ENCODE measurements around the gene ELK4.

The ELK4 gene

GRCh38 chr1:205595435-205595834 is 36.4 kb downstream of the ELK4 start:
- DNase-seq (ENCODE audit: low spot score) = peak; percentile 68

GRCh38 chr1:205594846-205595245 is 37.0 kb downstream of the ELK4 start:
- DNase-seq (ENCODE audit: low spot score) = peak; percentile 35

- DNase-seq (ENCODE audit: low spot score) = no peak
Observed at GRCh38 chr1:205593967-205594366, 37.8 kb downstream of the ELK4 start.

GRCh38 chr1:205593532-205593931 is 38.3 kb downstream of the ELK4 start:
- no peak for DNase-seq (ENCODE audit: low spot score)

- no peak for DNase-seq (ENCODE audit: low spot score)
Observed at GRCh38 chr1:205592443-205593003, 39.3 kb downstream of the ELK4 start.

GRCh38 chr1:205591522-205592351 is 40.1 kb downstream of the ELK4 start:
- DNase-seq (ENCODE audit: low spot score) = peak; percentile 84

- DNase-seq (ENCODE audit: low spot score) = no peak
Observed at GRCh38 chr1:205590777-205591513, 40.9 kb downstream of the ELK4 start.

GRCh38 chr1:205590457-205590768 is 41.4 kb downstream of the ELK4 start:
- no peak for DNase-seq (ENCODE audit: low spot score)

- no peak for DNase-seq (ENCODE audit: low spot score)
Observed at GRCh38 chr1:205589618-205590456, 42.0 kb downstream of the ELK4 start.

GRCh38 chr1:205589046-205589445 is 42.8 kb downstream of the ELK4 start:
- no peak for DNase-seq (ENCODE audit: low spot score)

GRCh38 chr1:205588636-205589035 is 43.2 kb downstream of the ELK4 start:
- DNase-seq (ENCODE audit: low spot score) = no peak

- no peak for DNase-seq (ENCODE audit: low spot score)
Observed at GRCh38 chr1:205587581-205587980, 44.2 kb downstream of the ELK4 start.

GRCh38 chr1:205585835-205586785 is 45.7 kb downstream of the ELK4 start:
- no peak for DNase-seq (ENCODE audit: low spot score)

GRCh38 chr1:205585169-205585834 is 46.5 kb downstream of the ELK4 start:
- DNase-seq (ENCODE audit: low spot score) = no peak

- DNase-seq (ENCODE audit: low spot score) = no peak
Observed at GRCh38 chr1:205584732-205585131, 47.1 kb downstream of the ELK4 start.

- no peak for DNase-seq (ENCODE audit: low spot score)
Observed at GRCh38 chr1:205583461-205584130, 48.2 kb downstream of the ELK4 start.

GRCh38 chr1:205582471-205583291 is 49.1 kb downstream of the ELK4 start:
- DNase-seq (ENCODE audit: low spot score) = no peak

- DNase-seq (ENCODE audit: low spot score) = no peak
Observed at GRCh38 chr1:205582046-205582445, 49.8 kb downstream of the ELK4 start.

GRCh38 chr1:205581321-205581980 is 50.4 kb downstream of the ELK4 start:
- DNase-seq (ENCODE audit: low spot score) = no peak
